ENCODE data around the gene SLC35F1.

SLC35F1 gene

GRCh38 chr6:118101220-118101619 is 194.2 kb downstream of the SLC35F1 start:
- no peak for TF ChIP-seq CTCF (IDR thresholded peaks at IDR 0.05)

- no peak for TF ChIP-seq CTCF (IDR thresholded peaks at IDR 0.05)
Observed at GRCh38 chr6:118101831-118102345, 194.8 kb downstream of the SLC35F1 start.

GRCh38 chr6:118102401-118102800 is 195.3 kb downstream of the SLC35F1 start:
- no peak for TF ChIP-seq CTCF (IDR thresholded peaks at IDR 0.05)

GRCh38 chr6:118103381-118104146 is 196.5 kb downstream of the SLC35F1 start:
- TF ChIP-seq CTCF (IDR thresholded peaks at IDR 0.05): no peak

GRCh38 chr6:118122161-118122725 is 215.2 kb downstream of the SLC35F1 start:
- no peak for TF ChIP-seq CTCF (IDR thresholded peaks at IDR 0.05)

- no peak for TF ChIP-seq CTCF (IDR thresholded peaks at IDR 0.05)
Observed at GRCh38 chr6:118122801-118123200, 215.7 kb downstream of the SLC35F1 start.

- no peak for TF ChIP-seq CTCF (IDR thresholded peaks at IDR 0.05)
Observed at GRCh38 chr6:118123503-118124037, 216.5 kb downstream of the SLC35F1 start.
